ENCODE measurements around the gene NDUFA11.

The NDUFA11 gene

GRCh38 chr19:5910638-5910907 lies 7.0 kb upstream of the NDUFA11 start:
- no peak for FAIRE-seq
- no peak for DNase-seq (ENCODE audit: low spot score)

GRCh38 chr19:5908773-5909442 lies 5.3 kb upstream of the NDUFA11 start:
- no peak for FAIRE-seq

GRCh38 chr19:5907241-5907640 lies 3.7 kb upstream of the NDUFA11 start:
- DNase-seq (ENCODE audit: low spot score) (no peak), FAIRE-seq (no peak)

More at GRCh38 chr19:5908773-5909442, 5.3 kb upstream of the NDUFA11 start:
- DNase-seq (ENCODE audit: low spot score) = no peak

DNA sequence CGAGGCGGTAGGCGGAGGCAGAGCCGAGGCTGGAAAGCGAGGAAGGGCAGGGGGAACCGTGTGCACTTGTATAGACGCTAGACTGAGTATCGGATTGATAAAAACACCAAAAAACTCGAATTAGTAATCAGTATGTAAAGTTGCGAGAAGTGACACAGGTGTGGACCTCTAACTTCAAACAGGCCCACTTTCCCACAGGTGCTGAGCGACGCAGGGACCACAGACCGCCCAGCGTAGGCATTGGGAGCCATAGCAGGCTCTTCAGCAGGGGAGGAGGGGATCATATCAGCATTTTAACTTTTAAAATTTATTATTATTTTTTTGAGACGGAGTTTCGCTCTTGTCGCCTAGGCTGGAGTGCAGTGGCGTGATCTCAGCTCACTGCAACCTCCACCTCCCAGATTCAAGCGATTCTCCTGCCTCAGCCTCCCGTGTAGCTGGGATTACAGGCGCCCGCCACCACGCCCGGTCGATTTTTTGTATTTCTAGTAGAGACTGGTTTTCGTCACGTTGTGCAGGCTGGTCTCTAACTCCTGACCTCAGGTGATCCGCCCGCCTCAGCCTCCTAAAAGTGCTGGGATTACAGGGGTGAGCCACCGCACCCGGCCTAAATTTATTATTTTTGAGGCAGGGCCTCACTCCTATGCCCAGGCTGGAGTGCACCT lies 1.7 kb upstream of the NDUFA11 start:
- FAIRE-seq (no peak), DNase-seq (ENCODE audit: low spot score) (no peak)

DNA sequence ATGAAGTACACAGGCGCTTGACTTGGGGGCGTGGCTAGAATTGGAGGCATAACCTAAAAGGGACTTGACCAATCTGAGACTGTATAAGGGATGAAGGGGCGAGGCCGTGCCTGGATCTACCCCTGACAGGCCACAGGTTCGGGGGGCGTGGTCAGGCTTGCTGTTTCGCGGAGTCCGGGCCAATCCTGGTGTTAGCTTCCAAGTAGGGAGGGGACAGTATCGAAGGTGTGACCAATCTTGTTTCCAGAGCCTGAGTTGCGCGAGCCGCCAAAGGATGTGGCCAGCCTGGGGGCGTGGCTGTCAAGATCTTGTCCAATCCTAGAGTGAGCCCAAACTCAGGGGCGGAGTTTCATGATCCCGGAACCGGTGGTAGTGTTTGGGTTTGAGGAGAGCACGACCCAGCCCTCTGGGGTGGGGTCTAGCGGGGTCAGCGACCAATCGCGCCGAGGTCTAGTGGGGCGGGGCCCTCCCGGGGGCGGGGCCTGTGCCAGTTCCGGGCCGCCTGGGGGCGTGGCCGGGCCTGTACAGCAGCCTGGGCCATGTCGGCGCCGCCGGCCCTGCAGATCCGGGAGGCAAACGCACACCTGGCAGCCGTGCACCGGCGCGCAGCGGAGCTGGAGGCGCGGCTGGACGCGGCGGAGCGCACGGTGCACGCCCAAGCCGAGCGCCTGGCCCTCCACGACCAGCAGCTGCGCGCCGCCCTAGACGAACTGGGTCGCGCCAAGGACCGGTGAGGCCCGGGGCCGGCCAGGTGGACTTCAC lies 943 bp upstream of the NDUFA11 start, which contains the start of gene VMAC:
TSS of gene VMAC (plus strand) at position 521 of the 762 bp plus-strand sequence. CDS start at position 540, 19 bp downstream.
- FAIRE-seq = peak; percentile 32

GRCh38 chr19:5903056-5903623 lies 450 bp downstream of the NDUFA11 start:
- no peak for FAIRE-seq
- DNase-seq (ENCODE audit: low spot score) = no peak

More for the DNA sequence above, 943 bp upstream of the NDUFA11 start, which contains the start of gene VMAC:
- DNase-seq (ENCODE audit: low spot score) = peak; percentile 96

GRCh38 chr19:5900976-5901375 lies 2.6 kb downstream of the NDUFA11 start:
- FAIRE-seq (no peak), DNase-seq (ENCODE audit: low spot score) (no peak)

- no peak for FAIRE-seq
These were observed 3.7 kb downstream of the NDUFA11 start for GRCh38 chr19:5899728-5900526.

DNA sequence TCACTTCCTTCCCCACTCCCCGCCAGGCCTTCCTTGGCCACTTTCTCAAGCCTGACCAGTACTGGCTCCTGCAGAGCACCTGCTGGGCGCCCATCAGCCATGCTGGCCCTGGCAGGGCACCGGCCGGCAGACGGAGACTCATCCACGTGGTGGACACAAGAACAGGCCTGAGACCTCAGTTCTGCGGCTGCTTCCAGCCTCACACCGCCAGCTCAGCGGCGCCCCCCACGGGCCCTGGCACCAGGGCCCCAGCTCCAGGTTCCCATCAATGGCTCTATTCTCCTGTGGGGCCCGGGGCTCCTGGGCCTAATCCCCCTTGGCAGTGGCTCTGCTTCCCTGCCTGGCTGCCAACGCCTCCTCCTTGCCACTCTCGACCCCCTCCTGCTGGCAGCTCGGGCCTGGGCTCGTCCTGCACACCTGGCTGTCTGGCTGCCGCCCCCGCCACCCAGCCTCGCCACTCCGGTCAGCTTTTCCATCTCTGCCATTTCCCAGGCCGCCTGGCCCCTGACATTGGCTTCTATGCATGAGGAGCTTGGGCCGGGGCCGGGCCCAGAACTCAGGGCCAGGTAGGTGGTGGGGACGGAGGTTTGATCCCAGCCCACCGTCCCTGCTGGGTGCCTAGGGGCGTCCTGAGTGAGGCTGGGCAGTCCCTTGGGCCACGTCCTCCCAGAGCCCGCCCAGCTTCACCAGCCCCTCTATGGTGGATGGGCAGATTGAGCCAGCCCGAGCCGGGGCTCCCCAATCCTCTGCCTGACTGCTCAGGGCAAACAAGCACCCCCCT lies 6.2 kb downstream of the NDUFA11 start:
- DNase-seq (ENCODE audit: low spot score) (no peak), FAIRE-seq (no peak)

More at GRCh38 chr19:5899728-5900526, 3.7 kb downstream of the NDUFA11 start:
- no peak for DNase-seq (ENCODE audit: low spot score)

- no peak for FAIRE-seq
- DNase-seq (ENCODE audit: low spot score) = no peak
These were observed 7.1 kb downstream of the NDUFA11 start for GRCh38 chr19:5896365-5897076.

- FAIRE-seq (no peak), DNase-seq (ENCODE audit: low spot score) (no peak)
These were observed 7.7 kb downstream of the NDUFA11 start for GRCh38 chr19:5895890-5896289.

DNA sequence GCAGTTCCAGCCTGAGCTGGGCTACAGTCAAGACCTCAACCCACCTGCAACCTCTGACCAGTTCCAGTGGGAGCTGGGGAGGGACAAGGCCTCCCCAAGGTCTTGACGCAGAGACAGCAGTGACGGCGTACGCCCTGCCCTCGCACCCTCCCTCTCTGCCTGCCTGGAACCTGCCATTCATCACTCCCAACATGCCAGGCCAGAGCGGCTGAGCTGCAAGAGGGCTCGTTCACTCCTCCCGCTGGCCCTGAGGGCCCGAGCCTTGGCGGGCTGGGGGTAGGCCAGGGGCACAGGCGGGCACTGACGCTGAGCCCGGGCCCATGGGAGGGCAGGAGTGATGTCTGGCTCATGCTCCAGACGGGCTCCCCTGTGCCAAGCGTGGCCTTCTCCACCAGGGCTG lies 8.2 kb downstream of the NDUFA11 start:
- no peak for FAIRE-seq
- no peak for DNase-seq (ENCODE audit: low spot score)

- no peak for DNase-seq (ENCODE audit: low spot score)
- no peak for FAIRE-seq
These were observed 8.8 kb downstream of the NDUFA11 start for GRCh38 chr19:5894704-5895349.

DNA sequence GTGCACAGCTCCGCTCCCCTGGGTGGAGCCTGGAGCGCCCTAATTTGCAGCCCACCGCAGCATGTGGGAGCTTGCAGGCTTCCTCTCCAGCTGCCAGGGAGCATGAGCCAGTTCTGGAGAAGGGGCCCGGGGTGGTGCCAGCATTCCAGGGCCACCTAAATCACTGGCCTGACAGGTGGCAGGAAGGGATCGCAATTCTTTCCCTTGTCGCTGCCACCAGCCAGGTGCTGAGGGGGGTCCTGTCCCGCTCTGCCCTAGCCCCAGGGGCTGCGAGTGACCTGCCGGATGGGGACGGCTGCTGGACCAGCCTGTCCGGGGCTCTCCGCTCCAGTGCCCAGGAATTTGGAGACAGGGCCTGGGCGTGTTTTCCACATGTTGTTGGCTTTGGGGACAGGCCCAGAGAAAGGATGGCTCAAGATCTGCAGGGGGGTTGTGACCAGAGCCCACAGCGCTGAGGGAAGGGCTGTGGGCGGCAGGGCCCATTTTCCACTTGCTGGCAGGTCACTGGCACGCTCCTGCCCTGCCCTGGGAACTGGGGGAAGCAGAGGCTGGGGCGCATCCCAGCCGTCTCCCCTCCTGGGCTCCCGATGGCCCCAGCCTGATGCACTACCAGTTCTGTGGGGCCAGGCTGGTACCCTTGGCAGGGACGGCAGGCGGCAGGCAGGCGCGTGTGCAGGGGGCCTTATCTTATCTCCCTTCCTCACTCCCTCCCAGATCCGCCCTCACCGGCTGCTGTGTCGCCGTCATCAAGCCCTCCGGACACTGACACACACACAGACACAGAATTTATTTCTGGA lies 9.5 kb downstream of the NDUFA11 start:
- no peak for FAIRE-seq

DNA sequence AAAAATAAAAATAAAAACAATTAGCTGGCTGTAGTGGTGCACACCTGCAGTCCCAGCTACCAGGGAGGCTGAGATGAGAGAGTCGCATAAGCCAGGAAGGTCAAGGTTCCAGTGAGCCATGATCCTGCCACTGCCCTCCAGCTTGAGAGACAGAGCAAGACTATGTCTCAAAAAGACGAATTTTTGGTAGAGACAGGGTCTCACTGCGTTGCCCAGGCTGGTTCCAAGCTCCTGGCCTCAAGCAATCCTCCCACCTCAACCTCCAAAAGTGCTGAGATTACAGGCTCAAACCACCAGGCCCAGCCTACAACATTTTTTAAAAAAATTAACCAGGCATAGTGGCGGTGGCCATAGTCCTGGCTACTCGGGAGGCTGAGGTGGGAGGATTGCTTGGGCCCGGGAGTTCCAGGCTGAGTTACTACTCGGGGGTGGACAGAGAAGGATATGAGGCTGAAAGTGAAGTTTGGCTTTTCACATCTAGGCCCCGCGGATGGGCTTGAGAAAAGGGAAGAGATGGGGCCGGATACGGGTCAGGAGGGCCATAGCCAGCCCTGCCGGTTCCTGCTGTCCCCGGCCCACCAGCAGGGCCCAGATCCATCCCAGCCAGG lies 10.2 kb downstream of the NDUFA11 start:
- DNase-seq (ENCODE audit: low spot score) = no peak
- FAIRE-seq = no peak

More for the DNA sequence above, 9.5 kb downstream of the NDUFA11 start:
- DNase-seq (ENCODE audit: low spot score) = no peak

- DNase-seq (ENCODE audit: low spot score) (no peak), FAIRE-seq (no peak)
These were observed 10.8 kb downstream of the NDUFA11 start for GRCh38 chr19:5892772-5893275.

GRCh38 chr19:5891938-5892771 lies 11.4 kb downstream of the NDUFA11 start:
- FAIRE-seq (no peak), DNase-seq (ENCODE audit: low spot score) (no peak)
